ENCODE data around the gene SNX32. TPM values are rescaled to one million over a fixed set of nuclear protein-coding genes. Genes with fewer than 3 reads are reported as not detected.

Gene SNX32
- polyA plus RNA-seq, 2 of the 4 experiments (the other 2 are of a cell fraction) = 0.08 TPM; not detected in 1

GRCh38 chr11:65888163-65888814 lies 54.5 kb downstream of the SNX32 start, which contains the start of gene FIBP (continued):
- TF ChIP-seq MAFK (IDR thresholded peaks at IDR 0.05; ENCODE audit: partially characterized antibody) = no peak
- TF ChIP-seq EHF (CRISPR knock-in tag; IDR thresholded peaks at IDR 0.05) = peak; percentile 98
- TF ChIP-seq SMC3 (IDR thresholded peaks at IDR 0.05) = peak; percentile 65
- TF ChIP-seq RNF2 (IDR thresholded peaks at IDR 0.05; ENCODE audit: borderline replicate concordance, low read depth) = no peak
- TF ChIP-seq KDM5A (IDR thresholded peaks at IDR 0.05) = no peak
- no peak for TF ChIP-seq HMGXB4 (CRISPR knock-in tag; IDR thresholded peaks at IDR 0.05; ENCODE audit: borderline replicate concordance)
- TF ChIP-seq CHD2 (IDR thresholded peaks at IDR 0.05; ENCODE audit: low read length, partially characterized antibody) = no peak
- TF ChIP-seq BCL3 (IDR thresholded peaks at IDR 0.05) = peak; percentile 88
- no peak for TF ChIP-seq CHD4 (IDR thresholded peaks at IDR 0.05; ENCODE audit: borderline replicate concordance)
- no peak for TF ChIP-seq NR3C1 (IDR thresholded peaks at IDR 0.05)
- no peak for TF ChIP-seq EHMT2 (IDR thresholded peaks at IDR 0.05; ENCODE audit: low read depth)
- TF ChIP-seq NFE2L2 (conservative IDR thresholded peaks at IDR 0.05; ENCODE audit: low read length) = no peak
- no peak for TF ChIP-seq REST (IDR thresholded peaks at IDR 0.05)
- no peak for TF ChIP-seq HOXB13 (CRISPR knock-in tag; IDR thresholded peaks at IDR 0.05; ENCODE audit: low read depth)
- no peak for TF ChIP-seq CEBPB (IDR thresholded peaks at IDR 0.05)
- TF ChIP-seq POLR2A (IDR thresholded peaks at IDR 0.05; ENCODE audit: low read length) = peak; percentile 91
- no peak for TF ChIP-seq EP300 (IDR thresholded peaks at IDR 0.05)
- TF ChIP-seq HEYL (CRISPR knock-in tag; IDR thresholded peaks at IDR 0.05) = no peak
- no peak for TF ChIP-seq FOSL2 (IDR thresholded peaks at IDR 0.05)
- peak; percentile 44 for TF ChIP-seq FOSL2 (CRISPR knock-in tag; IDR thresholded peaks at IDR 0.05)
- no peak for TF ChIP-seq E2F6 (IDR thresholded peaks at IDR 0.05; ENCODE audit: borderline replicate concordance, low read depth)
